IMR-90 (cell line): ENCODE results near the gene CHRD. TPM values are rescaled to one million over a fixed set of nuclear protein-coding genes. Genes with fewer than 3 reads are reported as not detected.

Experiments
- ATAC-seq: fragments of 200-7000 bp; cut with Tn5 transposase; 2 replicates; pipeline ENCODE4 v1.9.1; 2020; ENCODE audit warnings: low read depth, mild to moderate bottlenecking, moderate library complexity
- BruUV-seq: library from RNA; stranded (reverse); fragments of 400-500 nt; replicated peaks from 2 replicates; lab custom pipeline; 2021; lab: Mats Ljungman, UMichigan
- CTCF ChIA-PET: fragments of 300-600 bp; formaldehyde crosslinking; extraction: SDS; loops from one replicate; lab custom pipeline; 2021; ENCODE audit warnings: antibody characterized with exemption; lab: Yijun Ruan, JAX
- POLR2A ChIA-PET: fragments of 300-600 bp; sonication (Branson Sonifier 250); formaldehyde crosslinking; loops from one replicate; lab custom pipeline; 2022; ENCODE audit warnings: antibody characterized with exemption; ENCODE audit not compliant: unreplicated experiment; lab: Charles Lee
- DNase-seq: peaks from one replicate; pipeline ENCODE4 v3.0.0; 2013
- H2AFZ ChIP-seq: replicated peaks from 2 replicates; pipeline ENCODE3; 2013; ENCODE audit warnings: low read length, mild to moderate bottlenecking; ENCODE audit not compliant: poor library complexity
- H2AK5ac ChIP-seq: 2 replicates; pipeline ENCODE4 v1.6.1; 2013; ENCODE audit warnings: low read depth, low read length, inconsistent platforms
- H2AK9ac ChIP-seq: replicated peaks from 2 replicates; pipeline ENCODE3; 2013; ENCODE audit warnings: mild to moderate bottlenecking, low read depth, low read length, moderate library complexity; ENCODE audit not compliant: poor library complexity
- H2BK120ac ChIP-seq: 2 replicates; pipeline ENCODE4 v1.6.1; 2013; ENCODE audit warnings: low read depth, low read length, inconsistent platforms
- H2BK15ac ChIP-seq: 3 replicates; pipeline ENCODE4 v1.6.1; 2013; ENCODE audit warnings: low read depth, low read length, inconsistent platforms
- H2BK20ac ChIP-seq: 2 replicates; pipeline ENCODE4 v1.6.1; 2013; ENCODE audit warnings: low read depth, mild to moderate bottlenecking, inconsistent platforms, low read length, moderate library complexity
- H2BK5ac ChIP-seq: 2 replicates; pipeline ENCODE4 v1.6.1; 2013; ENCODE audit warnings: mild to moderate bottlenecking, low read depth, low read length, inconsistent platforms; ENCODE audit not compliant: poor library complexity, severe bottlenecking
- H3K14ac ChIP-seq: replicated peaks from 2 replicates; pipeline ENCODE4 v1.6.1; 2013; ENCODE audit warnings: low read depth, low read length, inconsistent platforms
- H3K18ac ChIP-seq: 2 replicates; pipeline ENCODE4 v1.6.1; 2013; ENCODE audit warnings: low read depth, low read length, control low read depth
- H3K23ac ChIP-seq: 2 replicates; pipeline ENCODE4 v1.6.1; 2013; ENCODE audit warnings: low read depth, low read length, inconsistent platforms
- H3K27ac ChIP-seq: 2 replicates; pipeline ENCODE4 v1.5.1; 2013; ENCODE audit warnings: mild to moderate bottlenecking, control low read depth, low read length; ENCODE audit not compliant: insufficient read depth
- H3K27me3 ChIP-seq: 2 replicates; pipeline ENCODE4 v1.6.1; 2013; ENCODE audit warnings: low read length; ENCODE audit not compliant: control insufficient read depth, insufficient read depth
- H3K36me3 ChIP-seq: 2 replicates; pipeline ENCODE4 v1.6.1; 2013; ENCODE audit warnings: low read length, mixed read lengths; ENCODE audit not compliant: control insufficient read depth, insufficient read depth
- H3K4ac ChIP-seq: 2 replicates; pipeline ENCODE4 v1.6.1; 2013; ENCODE audit warnings: low read depth, low read length, inconsistent platforms
- H3K4me1 ChIP-seq: 2 replicates; pipeline ENCODE4 v1.6.1; 2013; ENCODE audit warnings: low read length, mixed read lengths; ENCODE audit not compliant: control insufficient read depth, insufficient read depth
- H3K4me2 ChIP-seq: 2 replicates; pipeline ENCODE4 v1.6.1; 2013; ENCODE audit warnings: low read depth, mild to moderate bottlenecking, control low read depth, low read length, moderate library complexity
- H3K4me3 ChIP-seq: 2 replicates; pipeline ENCODE4 v1.5.1; 2013; ENCODE audit warnings: low read depth, mild to moderate bottlenecking, control low read depth, low read length, moderate library complexity; ENCODE audit not compliant: insufficient read depth
- H3K56ac ChIP-seq: 2 replicates; pipeline ENCODE4 v1.6.1; 2013; ENCODE audit warnings: low read length, inconsistent platforms; ENCODE audit not compliant: insufficient read depth; ENCODE audit errors: extremely low read depth
- H3K79me1 ChIP-seq, 2 experiments: 2 replicates each; pipeline ENCODE4 v1.6.1; 2013; ENCODE audit warnings: low read length in 2 of 2, inconsistent platforms in 1 of 2, low read depth in 1 of 2
- H3K9ac ChIP-seq: 2 replicates; pipeline ENCODE4 v1.6.1; 2013; ENCODE audit warnings: low read depth, low read length, control low read depth
- H3K9me1 ChIP-seq: 2 replicates; pipeline ENCODE4 v1.6.1; 2013; ENCODE audit warnings: low read length, inconsistent platforms; ENCODE audit not compliant: insufficient read depth
- H3K9me3 ChIP-seq: 2 replicates; pipeline ENCODE4 v1.6.1; 2013; ENCODE audit warnings: low read length; ENCODE audit not compliant: control insufficient read depth, insufficient read depth
- H4K20me1 ChIP-seq: 2 replicates; pipeline ENCODE4 v1.6.1; 2013; ENCODE audit warnings: low read length, inconsistent platforms; ENCODE audit not compliant: insufficient read depth
- H4K5ac ChIP-seq: 2 replicates; pipeline ENCODE4 v1.6.1; 2013; ENCODE audit warnings: mild to moderate bottlenecking, low read depth, low read length, control low read depth
- H4K8ac ChIP-seq, 2 experiments: 2 replicates each; pipeline ENCODE4 v1.6.1; 2013; ENCODE audit warnings: low read depth in 2 of 2, low read length in 2 of 2, control low read depth in 1 of 2, inconsistent platforms in 1 of 2
- H4K91ac ChIP-seq: 2 replicates; pipeline ENCODE4 v1.6.1; 2013; ENCODE audit warnings: low read depth, low read length, inconsistent platforms; ENCODE audit not compliant: insufficient read depth
- BHLHE40 ChIP-seq: fragments of 150-350 bp; IDR thresholded peaks from 2 replicates; pipeline ENCODE4 v1.6.1; 2016; ENCODE audit warnings: mild to moderate bottlenecking, low read depth, low read length
- CHD1 ChIP-seq: IDR thresholded peaks from 2 replicates; pipeline ENCODE4 v1.6.1; 2012; ENCODE audit warnings: low read depth, low read length, improper control_type of control experiment
- CTCF ChIP-seq: conservative IDR thresholded peaks from 2 replicates; pipeline ENCODE4 v1.5.1; 2012; ENCODE audit warnings: mild to moderate bottlenecking, low read depth, low read length, improper control_type of control experiment
- ELK1 ChIP-seq: fragments of 150-350 bp; IDR thresholded peaks from 2 replicates; pipeline ENCODE4 v1.6.1; 2016; ENCODE audit warnings: low read depth, mild to moderate bottlenecking, low read length, moderate library complexity, borderline replicate concordance
- FOS ChIP-seq: fragments of 150-350 bp; IDR thresholded peaks from 2 replicates; pipeline ENCODE4 v1.6.1; 2016; ENCODE audit warnings: low read depth, low read length
- MAZ ChIP-seq: IDR thresholded peaks from 2 replicates; pipeline ENCODE4 v1.6.1; 2012; ENCODE audit warnings: low read depth, mild to moderate bottlenecking, low read length, improper control_type of control experiment, moderate library complexity, borderline replicate concordance
- NFE2L2 ChIP-seq: fragments of 150-350 bp; IDR thresholded peaks from 2 replicates; pipeline ENCODE4 v1.6.1; 2016; ENCODE audit warnings: low read depth, mild to moderate bottlenecking, low read length
- POLR2A ChIP-seq: IDR thresholded peaks from 2 replicates; pipeline ENCODE4 v1.6.1; 2012; ENCODE audit warnings: mild to moderate bottlenecking, low read depth, low read length
- RAD21 ChIP-seq: IDR thresholded peaks from 2 replicates; pipeline ENCODE4 v1.6.1; 2012; ENCODE audit warnings: low read length, improper control_type of control experiment
- RCOR1 ChIP-seq: IDR thresholded peaks from 2 replicates; pipeline ENCODE4 v1.6.1; 2012; ENCODE audit warnings: mild to moderate bottlenecking, low read length, improper control_type of control experiment; ENCODE audit not compliant: insufficient replicate concordance
- RFX5 ChIP-seq: IDR thresholded peaks from 2 replicates; pipeline ENCODE4 v1.8.0; 2012; ENCODE audit warnings: low read depth, mild to moderate bottlenecking, low read length, moderate library complexity
- SMC3 ChIP-seq: fragments of 150-350 bp; IDR thresholded peaks from 2 replicates; pipeline ENCODE4 v1.6.1; 2016; ENCODE audit warnings: low read depth, mild to moderate bottlenecking, antibody characterized with exemption, low read length, moderate library complexity
- USF2 ChIP-seq: fragments of 150-350 bp; IDR thresholded peaks from 2 replicates; pipeline ENCODE4 v1.6.1; 2017; ENCODE audit warnings: mild to moderate bottlenecking, antibody characterized with exemption, low read length, low read depth
- WGBS, 2 experiments: methylation state at CpG; one replicate each; pipeline versions ENCODE4 v1.1.5 to v1.1.7; 2013; ENCODE audit warnings: missing lambda C conversion rate in 2 of 2; ENCODE audit not compliant: insufficient read length in 1 of 2; ENCODE audit errors: extremely low coverage in 2 of 2; 5-methylcytosine and 5-hydroxymethylcytosine counted together
- dilution Hi-C: fragments of 300-500 bp; cut with HindIII; formaldehyde crosslinking; loops from one replicate; pipeline ENCODE4 v1.14.3; 2018; ENCODE audit warnings: low sequenced_read_pairs; ENCODE audit not compliant: unreplicated experiment
- in situ Hi-C: fragments of 300-500 bp; cut with MboI; formaldehyde crosslinking; loops from 3 replicates; pipeline ENCODE4 v1.14.3; 2019; ENCODE audit warnings: low sequenced_read_pairs, inconsistent platforms, mixed read lengths
- intact Hi-C: fragments of 100-400 bp; cut with micrococcal nuclease; formaldehyde crosslinking; loops from 2 replicates; pipeline ENCODE4 v1.10.0; 2022
- polyA plus RNA-seq, 3 experiments: library from polyadenylated mRNA; depleted of rRNA; stranded (reverse); fragments of >200 nt; gene quantifications; 2 replicates each; pipeline ENCODE4 v1.2.3, GENCODE V29; 2012; ENCODE audit warnings: low replicate concordance in 1 of 3
- total RNA-seq: library from RNA; depleted of rRNA; stranded (reverse); fragments of >200 nt; gene quantifications from 2 replicates; pipeline ENCODE4 v1.2.3, GENCODE V29; 2012

CHRD gene
- total and polyA plus RNA-seq, 2 of the 4 experiments (the other 2 are of a cell fraction) = under 0.01 to 0.09 TPM

- intact Hi-C loops (no loop called here), in situ Hi-C loops (no loop called here), dilution Hi-C loops (no loop called here)
- H3K14ac ChIP-seq = no peak overlapping the region
- DNase-seq (no peak), ATAC-seq (no peak)
- H3K23ac ChIP-seq = no peak overlapping the region
- no peak overlapping the region for H4K8ac ChIP-seq
- H2AK9ac ChIP-seq = no peak overlapping the region
- no peak overlapping the region for H4K91ac ChIP-seq
- H3K9me1 ChIP-seq = no peaks in the 10 kb centered on the region
- no peak overlapping the region for H3K27ac ChIP-seq
- H3K4me1 ChIP-seq = no peaks in the 10 kb centered on the region
- TF ChIP-seq NFE2L2 (no peak), RAD21 (no peak), RCOR1 (no peak), MAZ (no peak), BHLHE40 (no peak), CTCF (no peak), RFX5 (no peak), CHD1 (no peak), ELK1 (no peak), USF2 (no peak), FOS (no peak), POLR2A (no peak), SMC3 (no peak)
- no peaks in the 10 kb centered on the region for H3K79me1 ChIP-seq
- no peak overlapping the region for H2BK15ac ChIP-seq
- no peak overlapping the region for H3K18ac ChIP-seq
- H2BK5ac ChIP-seq = no peak overlapping the region
- no peaks in the 10 kb centered on the region for H4K20me1 ChIP-seq
- H3K4me3 ChIP-seq = no peak overlapping the region
- H3K9me3 ChIP-seq = no peaks in the 10 kb centered on the region
- no peak overlapping the region for H3K9ac ChIP-seq
- 49% methylated on average over 2 of the region's 8 CpGs; no CpG with 5 or more reads in 1 of the 2 experiments for WGBS, 2 experiments
- H3K4me2 ChIP-seq = no peak overlapping the region
- peaks cover 68% of the 10 kb centered on the region for H3K27me3 ChIP-seq
- H2AK5ac ChIP-seq = no peak overlapping the region
- H3K36me3 ChIP-seq = no peaks in the 10 kb centered on the region
- H2BK120ac ChIP-seq = no peak overlapping the region
- BruUV-seq = no TSS peak
- no peak overlapping the region for H2AFZ ChIP-seq
- POLR2A ChIA-PET = no interaction called here
- H3K56ac ChIP-seq = no peak overlapping the region
- no peak overlapping the region for H3K4ac ChIP-seq
- no peak overlapping the region for H4K5ac ChIP-seq
- CTCF ChIA-PET = no interaction called here
- no peak overlapping the region for H2BK20ac ChIP-seq
Measured at GRCh38 chr3:184388164-184388935, 8.5 kb downstream of the CHRD start.
